K562 (cell line): ENCODE measurements around the gene PARD3. TPM values are rescaled to one million over a fixed set of nuclear protein-coding genes. Genes with fewer than 3 reads are reported as not detected.

Source experiments
- ATAC-seq: fragments of 200-7000 bp; cut with Tn5 transposase; 3 replicates; pipeline ENCODE4 v1.9.1; 2020; ENCODE audit warnings: moderate library complexity
- BruUV-seq: library from RNA; stranded (reverse); fragments of 400-500 nt; replicated peaks from 2 replicates; lab custom pipeline; 2021; lab: Mats Ljungman, UMichigan
- CTCF ChIA-PET: fragments of 300-600 bp; formaldehyde crosslinking; extraction: SDS; loops from one replicate; lab custom pipeline; 2021; ENCODE audit warnings: low intra/inter-chr PET ratio; lab: Yijun Ruan, JAX
- POLR2A ChIA-PET: fragments of 300-600, 350-650 bp; sonication (Branson Sonifier 250); formaldehyde crosslinking; extraction: SDS; loops from one replicate; lab custom pipeline; 2021; ENCODE audit warnings: antibody characterized with exemption, inconsistent platforms; lab: Yijun Ruan, JAX
- DNase-seq, 4 experiments: peaks; one replicate each; pipeline versions ENCODE4 v3.0.0 to v3.0.0-alpha.2; 2011 to 2018; ENCODE audit warnings: low spot score in 3 of 4, mixed read lengths in 3 of 4; ENCODE audit errors: extremely low read depth in 1 of 4
- FAIRE-seq: peaks from 2 replicates; lab custom pipeline; 2011; peaks lifted over from hg19 to GRCh38; lab: Jason Lieb, UNC
- H2AFZ ChIP-seq: 2 replicates; pipeline ENCODE4 v1.6.0; 2011; ENCODE audit warnings: low read depth, low read length, control low read depth, inconsistent platforms
- H3K27ac ChIP-seq: fragments of 200-600 bp; 3 replicates; pipeline ENCODE4 v1.8.0; 2011; ENCODE audit warnings: low read depth, mild to moderate bottlenecking, control low read depth, inconsistent platforms, low read length, moderate library complexity, mixed read lengths; ENCODE audit errors: extremely low read depth
- H3K27me3 ChIP-seq, 2 experiments: fragments of 300-600 bp in 1 of 2; 2 replicates in 1 of 2; 3 replicates in 1 of 2; pipeline versions ENCODE4 v1.6.0 to v1.8.0; 2011; ENCODE audit warnings: inconsistent platforms in 2 of 2, low read length in 2 of 2, mild to moderate bottlenecking in 1 of 2, mixed read lengths in 1 of 2, moderate library complexity in 1 of 2; ENCODE audit not compliant: control insufficient read depth in 2 of 2, insufficient read depth in 2 of 2
- H3K36me3 ChIP-seq: fragments of 300-600 bp; 3 replicates; pipeline ENCODE4 v1.8.0; 2011; ENCODE audit warnings: mild to moderate bottlenecking, low read length, inconsistent platforms; ENCODE audit not compliant: control insufficient read depth, insufficient read depth
- H3K4me1 ChIP-seq, 2 experiments: fragments of 200-600 bp in 1 of 2; replicated peaks in 1 of 2; 2 replicates in 1 of 2; 3 replicates in 1 of 2; pipeline versions ENCODE4 v1.5.1 to v1.8.0; 2011; ENCODE audit warnings: inconsistent platforms in 2 of 2, low read length in 2 of 2, mild to moderate bottlenecking in 1 of 2, mixed read lengths in 1 of 2, moderate library complexity in 1 of 2; ENCODE audit not compliant: control insufficient read depth in 2 of 2, insufficient read depth in 2 of 2
- H3K4me2 ChIP-seq: 2 replicates; pipeline ENCODE4 v1.6.1; 2011; ENCODE audit warnings: low read length, control low read depth, inconsistent platforms, mixed read lengths; ENCODE audit not compliant: insufficient read depth
- H3K4me3 ChIP-seq: fragments of 200-600 bp; sonication (generic), shearing (Covaris generic); 2 replicates; pipeline ENCODE4 v1.5.1; 2016; ENCODE audit warnings: control low read depth, inconsistent platforms
- H3K79me2 ChIP-seq: fragments of 200-600 bp; 3 replicates; pipeline ENCODE4 v1.8.0; 2011; ENCODE audit warnings: low read length, inconsistent platforms; ENCODE audit not compliant: control insufficient read depth, insufficient read depth
- H3K9ac ChIP-seq, 2 experiments: 2 replicates each; pipeline versions ENCODE4 v1.6.0 to v1.6.1; 2011; ENCODE audit warnings: low read depth in 2 of 2, low read length in 2 of 2, control low read depth in 1 of 2, inconsistent platforms in 1 of 2, mild to moderate bottlenecking in 1 of 2, mixed read lengths in 1 of 2; ENCODE audit not compliant: insufficient read depth in 1 of 2
- H3K9me1 ChIP-seq: one replicate; pipeline ENCODE4 v1.6.0; 2011; ENCODE audit warnings: inconsistent platforms, mild to moderate bottlenecking, low read length, moderate library complexity; ENCODE audit not compliant: control insufficient read depth, insufficient read depth
- H3K9me3 ChIP-seq: replicated peaks from 2 replicates; pipeline ENCODE4 v1.5.1; 2011; ENCODE audit warnings: low read depth, low read length, inconsistent platforms; ENCODE audit not compliant: control insufficient read depth, insufficient read depth
- H4K20me1 ChIP-seq: replicated peaks from 2 replicates; pipeline ENCODE4 v1.6.1; 2011; ENCODE audit warnings: low read length, inconsistent platforms, mixed read lengths; ENCODE audit not compliant: control insufficient read depth, insufficient read depth
- GABPA ChIP-seq: fragments of 200-800 bp; sonication (Bioruptor generic); conservative IDR thresholded peaks from 2 replicates; pipeline ENCODE4 v1.6.1; 2016; ENCODE audit warnings: low read depth, missing genetic modification characterization, missing compliant biosample characterization
- GATA2 ChIP-seq: sonication (generic); formaldehyde crosslinking; IDR thresholded peaks from 2 replicates; pipeline ENCODE4 v1.4.0; 2020; ENCODE audit warnings: mild to moderate bottlenecking, missing genetic modification reagents
- KDM1A ChIP-seq, 2 experiments: fragments of 450-650 bp; IDR thresholded peaks; 2 replicates each; pipeline ENCODE4 v1.6.1; 2016; ENCODE audit warnings: mild to moderate bottlenecking in 2 of 2
- KHSRP ChIP-seq: fragments of 450-650 bp; IDR thresholded peaks from 2 replicates; pipeline ENCODE4 v1.6.1; 2017
- PBX2 ChIP-seq, 2 experiments: IDR thresholded peaks in 1 of 2; conservative IDR thresholded peaks in 1 of 2; 2 replicates each; pipeline ENCODE4 v1.6.1; 2016; ENCODE audit warnings: low read depth in 2 of 2, mild to moderate bottlenecking in 1 of 2, missing compliant biosample characterization in 1 of 2, missing genetic modification characterization in 1 of 2, moderate library complexity in 1 of 2
- PTRF ChIP-seq: fragments of 450-650 bp; IDR thresholded peaks from 2 replicates; pipeline ENCODE4 v1.6.1; 2016; ENCODE audit warnings: mild to moderate bottlenecking, missing genetic modification characterization, missing compliant biosample characterization
- in situ Hi-C: fragments of 300-500 bp; cut with MboI; formaldehyde crosslinking; loops from 4 replicates; pipeline ENCODE4 v1.15.0; 2018; ENCODE audit warnings: inconsistent platforms, mixed read lengths
- intact Hi-C: fragments of 100-400 bp; cut with micrococcal nuclease; formaldehyde crosslinking; loops from 2 replicates; pipeline ENCODE4 v1.14.2; 2022
- polyA plus RNA-seq, 8 experiments: library from polyadenylated mRNA; depleted of rRNA in 4 of 8; stranded (reverse) in 5 of 8; unstranded in 3 of 8; fragments of >200 nt; fragmentation: Nextera tagmentation in 2 of 8; fragmentation: Illumina TruSeq in 1 of 8; extraction: Ambion mirVana in 2 of 8; extraction: Trizol in 1 of 8; gene quantifications; 2 replicates each; pipeline versions ENCODE4 v1.2.1 to v1.2.3, GENCODE V29; 2011 to 2014; ENCODE audit warnings: inconsistent platforms in 1 of 8, missing spikeins in 1 of 8
- total RNA-seq, 7 experiments: library from RNA; depleted of rRNA in 6 of 7; stranded (reverse); fragments of >200 nt in 6 of 7; fragmentation: Illumina TruSeq in 2 of 7; extraction: Trizol in 2 of 7; gene quantifications; 2 replicates each; pipeline versions ENCODE4 v1.2.1 to v1.2.3, GENCODE V29; 2011 to 2021; ENCODE audit warnings: low replicate concordance in 1 of 7
- TF ChIP-seq, protein P1 (sequence below): fragments of 450-650 bp; IDR thresholded peaks from 2 replicates; pipeline ENCODE4 v1.6.1; 2017; ENCODE audit warnings: antibody characterized with exemption, mild to moderate bottlenecking
- TF ChIP-seq, protein P2 (sequence below): sonication (generic); formaldehyde crosslinking; IDR thresholded peaks from 2 replicates; pipeline ENCODE4 v1.8.1; 2023; ENCODE audit warnings: mild to moderate bottlenecking, missing genetic modification reagents
- TF ChIP-seq, protein P3 (sequence below): fragments of 250-450 bp; sonication (Bioruptor Pico); IDR thresholded peaks from 2 replicates; pipeline ENCODE4 v1.5.0; 2021; ENCODE audit warnings: mild to moderate bottlenecking, moderate library complexity

The PARD3 gene
- total and polyA plus RNA-seq, 9 of the 15 experiments (the other 6 are each of a cell fraction or from before 2014, with no cell fraction given) = 2.7 to 11.7 (median 7.7) TPM

DNA sequence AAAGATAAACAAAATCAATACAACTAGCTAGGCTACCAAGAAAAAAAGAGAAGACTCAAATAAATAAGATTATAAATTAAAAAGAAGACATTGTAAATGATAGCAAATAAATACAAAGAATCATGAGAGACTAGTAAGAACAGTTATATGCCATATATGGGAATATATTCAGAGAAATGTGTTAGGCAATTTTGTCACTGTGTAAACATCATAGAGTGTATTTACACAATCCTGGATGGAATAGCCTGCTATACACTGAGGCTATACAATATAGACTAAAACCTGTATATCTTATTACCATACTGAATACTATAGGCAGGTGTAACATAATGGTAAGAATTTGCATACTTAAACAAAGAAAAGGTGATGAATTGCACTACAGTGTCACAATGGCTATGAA, 717.4 kb downstream of the PARD3 start:
- intact Hi-C loops = no loop called here
- no peak for TF ChIP-seq KHSRP
- TF ChIP-seq, protein P1, sequence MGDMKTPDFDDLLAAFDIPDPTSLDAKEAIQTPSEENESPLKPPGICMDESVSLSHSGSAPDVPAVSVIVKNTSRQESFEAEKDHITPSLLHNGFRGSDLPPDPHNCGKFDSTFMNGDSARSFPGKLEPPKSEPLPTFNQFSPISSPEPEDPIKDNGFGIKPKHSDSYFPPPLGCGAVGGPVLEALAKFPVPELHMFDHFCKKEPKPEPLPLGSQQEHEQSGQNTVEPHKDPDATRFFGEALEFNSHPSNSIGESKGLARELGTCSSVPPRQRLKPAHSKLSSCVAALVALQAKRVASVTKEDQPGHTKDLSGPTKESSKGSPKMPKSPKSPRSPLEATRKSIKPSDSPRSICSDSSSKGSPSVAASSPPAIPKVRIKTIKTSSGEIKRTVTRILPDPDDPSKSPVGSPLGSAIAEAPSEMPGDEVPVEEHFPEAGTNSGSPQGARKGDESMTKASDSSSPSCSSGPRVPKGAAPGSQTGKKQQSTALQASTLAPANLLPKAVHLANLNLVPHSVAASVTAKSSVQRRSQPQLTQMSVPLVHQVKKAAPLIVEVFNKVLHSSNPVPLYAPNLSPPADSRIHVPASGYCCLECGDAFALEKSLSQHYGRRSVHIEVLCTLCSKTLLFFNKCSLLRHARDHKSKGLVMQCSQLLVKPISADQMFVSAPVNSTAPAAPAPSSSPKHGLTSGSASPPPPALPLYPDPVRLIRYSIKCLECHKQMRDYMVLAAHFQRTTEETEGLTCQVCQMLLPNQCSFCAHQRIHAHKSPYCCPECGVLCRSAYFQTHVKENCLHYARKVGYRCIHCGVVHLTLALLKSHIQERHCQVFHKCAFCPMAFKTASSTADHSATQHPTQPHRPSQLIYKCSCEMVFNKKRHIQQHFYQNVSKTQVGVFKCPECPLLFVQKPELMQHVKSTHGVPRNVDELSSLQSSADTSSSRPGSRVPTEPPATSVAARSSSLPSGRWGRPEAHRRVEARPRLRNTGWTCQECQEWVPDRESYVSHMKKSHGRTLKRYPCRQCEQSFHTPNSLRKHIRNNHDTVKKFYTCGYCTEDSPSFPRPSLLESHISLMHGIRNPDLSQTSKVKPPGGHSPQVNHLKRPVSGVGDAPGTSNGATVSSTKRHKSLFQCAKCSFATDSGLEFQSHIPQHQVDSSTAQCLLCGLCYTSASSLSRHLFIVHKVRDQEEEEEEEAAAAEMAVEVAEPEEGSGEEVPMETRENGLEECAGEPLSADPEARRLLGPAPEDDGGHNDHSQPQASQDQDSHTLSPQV = no peak
- TF ChIP-seq, protein P2, sequence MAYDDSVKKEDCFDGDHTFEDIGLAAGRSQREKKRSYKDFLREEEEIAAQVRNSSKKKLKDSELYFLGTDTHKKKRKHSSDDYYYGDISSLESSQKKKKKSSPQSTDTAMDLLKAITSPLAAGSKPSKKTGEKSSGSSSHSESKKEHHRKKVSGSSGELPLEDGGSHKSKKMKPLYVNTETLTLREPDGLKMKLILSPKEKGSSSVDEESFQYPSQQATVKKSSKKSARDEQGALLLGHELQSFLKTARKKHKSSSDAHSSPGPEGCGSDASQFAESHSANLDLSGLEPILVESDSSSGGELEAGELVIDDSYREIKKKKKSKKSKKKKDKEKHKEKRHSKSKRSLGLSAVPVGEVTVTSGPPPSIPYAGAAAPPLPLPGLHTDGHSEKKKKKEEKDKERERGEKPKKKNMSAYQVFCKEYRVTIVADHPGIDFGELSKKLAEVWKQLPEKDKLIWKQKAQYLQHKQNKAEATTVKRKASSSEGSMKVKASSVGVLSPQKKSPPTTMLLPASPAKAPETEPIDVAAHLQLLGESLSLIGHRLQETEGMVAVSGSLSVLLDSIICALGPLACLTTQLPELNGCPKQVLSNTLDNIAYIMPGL (CRISPR knock-in tag) = no peak
- TF ChIP-seq GATA2 = no peak
- TF ChIP-seq, protein P3, sequence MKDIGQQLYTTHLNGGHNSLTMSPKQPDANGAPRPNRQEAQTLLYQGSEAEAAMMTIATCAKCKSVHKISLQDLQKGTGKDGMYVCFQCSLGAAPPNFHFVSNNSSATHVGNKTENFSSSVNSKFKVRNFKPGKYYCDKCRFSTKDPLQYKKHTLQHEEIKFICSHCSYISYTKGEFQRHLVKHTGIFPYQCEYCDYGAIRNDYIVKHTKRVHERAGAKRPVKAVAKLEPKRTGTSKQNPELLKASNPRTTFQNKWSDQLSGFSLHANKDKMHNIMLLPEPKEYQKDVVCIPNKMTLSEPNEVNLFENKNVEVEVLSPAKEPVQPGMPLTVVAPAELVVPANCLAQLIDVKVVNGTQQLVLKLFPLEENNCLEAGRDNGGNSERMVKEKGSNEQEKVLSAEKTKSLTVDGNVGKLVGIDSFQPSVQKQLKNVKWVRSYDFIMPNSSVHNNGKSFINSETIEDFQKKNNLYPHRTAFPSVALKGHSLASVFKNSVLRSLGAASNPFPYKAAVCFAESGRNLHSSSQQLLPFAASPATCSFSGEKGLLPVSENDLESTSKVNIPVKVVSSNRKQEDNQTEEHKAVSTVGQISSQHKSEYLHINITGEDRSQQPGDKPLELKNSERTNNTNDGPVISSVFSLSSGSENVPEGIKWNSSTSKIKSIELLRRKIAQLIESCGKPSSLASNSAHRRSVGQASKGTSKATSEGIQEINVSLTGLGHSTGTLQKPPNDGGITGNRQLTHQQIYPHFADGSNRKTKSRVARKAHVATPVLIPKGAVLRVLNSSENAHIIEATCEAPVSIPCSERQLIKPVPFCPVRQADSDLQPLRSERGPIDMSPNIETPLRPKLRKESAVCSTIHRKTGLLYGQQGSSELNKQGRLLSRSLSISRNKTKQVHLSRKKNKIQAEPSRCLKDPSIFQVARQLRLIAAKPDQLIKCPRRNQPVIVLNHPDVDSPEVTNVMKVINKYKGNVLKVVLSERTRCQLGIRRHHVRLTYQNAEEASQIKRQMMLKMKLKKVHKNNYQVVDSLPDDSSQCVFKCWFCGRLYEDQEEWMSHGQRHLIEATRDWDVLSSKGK (CRISPR knock-in tag) = no peak
- no peak for TF ChIP-seq PBX2 (CRISPR knock-in tag; IDR thresholded peaks at IDR 0.05; ENCODE audit: low read depth)
- no peak for TF ChIP-seq PBX2 (tag; conservative IDR thresholded peaks at IDR 0.05; ENCODE audit: low read depth)
- TF ChIP-seq KDM1A (IDR thresholded peaks at IDR 0.05) = no peak
- no peak for TF ChIP-seq PTRF
- TF ChIP-seq GABPA (tag) = no peak

More for the DNA sequence above, 717.4 kb downstream of the PARD3 start:
- Histone ChIP-seq H3K9ac (no peak overlapping the region), H2AFZ (no peak overlapping the region), H4K20me1 (no peaks in the 10 kb centered on the region), H3K4me3 (no peak overlapping the region), H3K9me1 (no peaks in the 10 kb centered on the region), H3K36me3 (no peaks in the 10 kb centered on the region), H3K27ac (no peak overlapping the region), H3K79me2 (no peaks in the 10 kb centered on the region), H3K4me2 (no peak overlapping the region), H3K27me3 (peaks cover 0 to 5% of the 10 kb centered on the region in 2 experiments; a peak in 1 of 5 replicates), H3K9me3 (no peaks in the 10 kb centered on the region; the same call in 1 of the 2 replicates), H3K4me1 (no peaks in the 10 kb centered on the region)
- FAIRE-seq (no peak), DNase-seq (no peak), ATAC-seq (no peak)
- ChIA-PET CTCF (no interaction called here), POLR2A (no interaction called here)
- BruUV-seq = no TSS peak
- in situ Hi-C loops = no loop called here
